Adrenal gland (tissue), 5 donors: ENCODE measurements around the gene NXPE3.

ENCODE experiments used
- CTCF ChIP-seq, 6 experiments: fragments of 450-650 bp in 4 of 6; fragments of 200-600 bp in 2 of 6; sonication (generic) in 1 of 6; IDR thresholded peaks; 1 replicate in 5 of 6; 2 replicates in 1 of 6; pipeline versions ENCODE4 v1.5.1 to v1.8.0; 2016 to 2021; ENCODE audit warnings: antibody characterized with exemption in 6 of 6, mild to moderate bottlenecking in 2 of 6, moderate library complexity in 1 of 6
- POLR2A ChIP-seq, 2 donors: fragments of 450-650 bp; IDR thresholded peaks; one replicate each; pipeline ENCODE4 v1.6.1; 2017; ENCODE audit warnings: antibody characterized with exemption in 2 of 2, mild to moderate bottlenecking in 2 of 2, moderate library complexity in 1 of 2
- donor health status: DM: no; HTN: no; CAD: no.

- TF ChIP-seq CTCF (IDR thresholded peaks at IDR 0.05), result no peak
- no peak for TF ChIP-seq POLR2A (IDR thresholded peaks at IDR 0.05)
Observed at GRCh38 chr3:101852983-101853840, 74.2 kb downstream of the NXPE3 start.
